GM21529 (cell line): Measurements from ENCODE around the gene NME1.
"Not testable (repeated sequence)": the region's sequence is repeated elsewhere in the genome, so short reads cannot be mapped to it uniquely, and the experiment has no call there.

Source experiments
- ATAC-seq: cut with Tn5 transposase; IDR thresholded peaks from one replicate; pipeline ENCODE4 v1.9.1; 2021; ENCODE audit not compliant: unreplicated experiment

The NME1 gene

GRCh38 chr17:51144266-51145022 is 8.9 kb upstream of the NME1 start:
- ATAC-seq, result no peak

GRCh38 chr17:51147650-51148049 is 5.7 kb upstream of the NME1 start:
- no peak for ATAC-seq

GRCh38 chr17:51149163-51149562 is 4.2 kb upstream of the NME1 start:
- no peak for ATAC-seq

GRCh38 chr17:51150932-51151331 is 2.4 kb upstream of the NME1 start:
- ATAC-seq, result no peak

GRCh38 chr17:51152766-51153209 is 571 bp upstream of the NME1 start:
- peak; percentile 4 for ATAC-seq

- no peak for ATAC-seq
Observed at GRCh38 chr17:51154176-51154575, 817 bp downstream of the NME1 start.

- ATAC-seq, result no peak
Observed at GRCh38 chr17:51155416-51155815, 2.1 kb downstream of the NME1 start.

GRCh38 chr17:51159604-51160003 is 6.2 kb downstream of the NME1 start:
- ATAC-seq, result no peak

GRCh38 chr17:51161541-51161940 is 8.2 kb downstream of the NME1 start:
- no peak for ATAC-seq

- no peak for ATAC-seq
Observed at GRCh38 chr17:51164911-51165679, 11.7 kb downstream of the NME1 start.

GRCh38 chr17:51165680-51166197 is 12.4 kb downstream of the NME1 start:
- ATAC-seq, result no peak

GRCh38 chr17:51166198-51166986 is 13.0 kb downstream of the NME1 start, which contains the start of gene NME2:
Gene NME2, plus strand, starts transcription at chr17:51166411. Its CDS starts 420 bp downstream, at chr17:51166831.
- peak; percentile 83 for ATAC-seq

GRCh38 chr17:51166987-51167931 is 13.9 kb downstream of the NME1 start:
- ATAC-seq, result peak; percentile 59

GRCh38 chr17:51169340-51169739 is 16.0 kb downstream of the NME1 start:
- no peak for ATAC-seq

GRCh38 chr17:51170736-51171135 is 17.4 kb downstream of the NME1 start:
- no peak for ATAC-seq

- not testable (repeated sequence) for ATAC-seq
Observed at GRCh38 chr17:51172030-51172429, 18.7 kb downstream of the NME1 start.

GRCh38 chr17:51180486-51180885 is 27.1 kb downstream of the NME1 start:
- no peak for ATAC-seq

GRCh38 chr17:51184124-51184523 is 30.8 kb downstream of the NME1 start:
- ATAC-seq, result no peak

GRCh38 chr17:51185763-51186332 is 32.5 kb downstream of the NME1 start:
- no peak for ATAC-seq
